GM18508 (cell line): Measurements from ENCODE around the gene IGSF23.
"Not testable (repeated sequence)": the region's sequence is repeated elsewhere in the genome, so short reads cannot be mapped to it uniquely, and the experiment has no call there.

Experiments
- ATAC-seq: cut with Tn5 transposase; IDR thresholded peaks from one replicate; pipeline ENCODE4 v1.9.1; 2021; ENCODE audit warnings: moderate number of reproducible peaks; ENCODE audit not compliant: insufficient read depth, unreplicated experiment

IGSF23 gene

DNA sequence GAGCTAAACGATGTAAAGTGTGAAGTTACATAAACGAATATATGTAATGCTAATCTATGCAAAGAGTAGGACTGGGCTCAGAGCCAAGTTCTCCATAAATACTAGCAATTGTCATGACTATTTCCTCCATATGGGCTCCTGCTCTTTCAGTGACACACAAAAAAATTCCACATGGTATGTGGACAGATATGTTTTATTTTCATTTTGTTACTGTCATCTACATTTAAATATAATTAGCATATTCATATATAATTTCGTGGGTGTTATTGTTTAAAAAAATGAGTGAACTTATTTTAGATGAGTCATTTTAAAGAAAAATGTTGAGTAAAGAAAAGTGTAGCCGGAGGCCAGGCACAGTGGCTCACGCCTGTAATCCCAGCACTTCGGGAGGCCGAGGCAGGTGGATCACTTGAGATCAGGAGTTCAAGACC lies 5.0 kb upstream of the IGSF23 start:
- no peak for ATAC-seq

DNA sequence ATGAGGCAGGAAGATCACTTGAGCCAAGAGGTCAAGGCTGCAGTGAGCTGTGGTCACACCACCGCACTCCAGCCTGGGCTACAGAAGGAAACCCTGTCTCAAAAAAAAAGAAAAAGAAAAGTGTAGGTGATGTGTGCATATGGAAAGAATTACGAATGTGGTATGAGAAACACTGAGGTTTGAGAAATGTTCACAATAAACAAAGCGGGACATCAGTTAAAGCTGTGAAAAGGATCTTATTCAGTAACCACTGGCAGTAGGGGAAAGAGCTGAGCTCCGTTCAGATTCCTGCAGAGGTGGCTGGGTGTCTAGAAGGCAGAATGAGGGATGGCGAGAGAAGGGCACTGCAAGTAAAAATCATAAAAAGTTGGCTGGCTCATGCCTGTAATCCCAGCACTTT lies 4.1 kb upstream of the IGSF23 start:
- ATAC-seq: no peak

DNA sequence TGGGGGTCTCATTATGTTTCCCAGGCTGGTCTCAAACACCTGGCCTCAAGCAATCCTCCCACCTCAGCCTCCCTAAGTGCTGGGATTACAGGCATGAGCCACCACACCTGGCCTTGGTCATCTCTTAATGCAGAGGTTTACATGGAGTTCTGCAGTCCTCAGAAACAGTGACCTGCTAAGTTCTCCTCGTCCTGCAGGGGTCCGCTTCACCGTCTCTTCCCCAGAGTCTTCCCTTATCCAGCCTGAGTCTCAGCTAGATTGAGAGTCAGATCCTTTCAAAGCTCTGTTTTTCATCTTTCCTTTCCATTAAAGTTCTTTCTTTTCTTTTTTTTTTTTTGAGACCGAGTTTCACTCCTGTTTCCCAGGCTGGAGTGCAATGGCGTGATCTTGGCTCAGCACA lies 2.9 kb upstream of the IGSF23 start:
- not testable (repeated sequence) for ATAC-seq

DNA sequence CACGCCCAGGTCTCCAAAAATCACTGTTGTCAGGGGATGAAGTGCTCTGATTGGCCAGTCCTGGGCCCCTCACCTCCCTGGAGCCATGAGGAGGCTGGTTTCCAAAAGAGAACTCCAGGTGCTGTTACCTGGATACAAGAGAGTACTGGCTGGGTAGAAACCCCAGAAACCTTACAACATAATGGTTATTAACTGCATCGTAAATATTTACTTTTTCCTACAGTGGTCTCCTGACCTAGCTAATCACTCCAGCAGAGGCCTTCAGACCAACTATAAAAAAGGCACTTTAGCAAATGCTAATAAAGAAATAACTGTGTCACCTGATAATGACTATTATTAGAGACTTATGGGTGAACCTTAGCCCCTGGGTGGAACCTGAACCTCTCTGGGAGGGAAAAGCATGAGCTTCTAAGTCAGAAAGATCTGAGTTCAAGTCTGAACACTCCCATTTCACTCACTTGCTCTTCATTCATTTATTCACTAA lies 1.5 kb upstream of the IGSF23 start:
- no peak for ATAC-seq

DNA sequence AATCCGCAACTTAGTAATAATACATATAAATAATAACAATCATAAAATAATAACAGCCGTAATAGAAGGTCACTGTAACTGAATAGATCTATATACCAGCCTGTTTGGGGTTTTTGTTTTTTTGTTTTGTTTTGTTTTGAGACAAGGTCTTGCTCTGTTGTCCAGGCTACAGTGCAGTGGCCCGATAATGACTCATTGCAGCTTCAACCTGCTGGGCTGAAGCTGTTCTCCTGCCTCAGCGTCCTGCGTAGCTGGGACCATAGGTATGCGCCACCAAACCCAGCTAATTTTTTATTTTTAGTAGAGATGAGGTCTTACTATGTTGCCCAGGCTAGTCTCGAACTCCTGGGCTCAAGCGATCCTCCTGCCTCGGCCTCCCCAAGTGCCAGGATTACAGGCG lies 950 bp downstream of the IGSF23 start:
- ATAC-seq: no peak

DNA sequence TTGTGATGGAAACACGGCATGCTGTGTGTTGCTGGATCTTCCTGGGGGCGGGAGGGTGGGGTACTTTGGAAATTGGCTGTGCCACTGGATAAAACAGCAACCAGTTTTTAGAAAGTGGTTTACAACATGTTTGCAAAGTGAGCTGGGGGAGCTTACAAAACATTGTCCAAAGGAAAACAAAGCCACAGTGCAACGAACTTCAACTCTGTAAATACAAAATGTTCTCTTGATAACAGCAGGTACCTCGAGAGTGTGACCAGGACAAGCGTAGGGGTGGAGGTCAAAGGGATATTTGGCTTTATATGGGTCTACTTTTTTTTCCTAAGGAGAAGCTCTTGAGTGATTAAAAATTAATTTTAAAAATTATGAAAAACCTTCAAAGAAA lies 2.5 kb downstream of the IGSF23 start:
- ATAC-seq: no peak

DNA sequence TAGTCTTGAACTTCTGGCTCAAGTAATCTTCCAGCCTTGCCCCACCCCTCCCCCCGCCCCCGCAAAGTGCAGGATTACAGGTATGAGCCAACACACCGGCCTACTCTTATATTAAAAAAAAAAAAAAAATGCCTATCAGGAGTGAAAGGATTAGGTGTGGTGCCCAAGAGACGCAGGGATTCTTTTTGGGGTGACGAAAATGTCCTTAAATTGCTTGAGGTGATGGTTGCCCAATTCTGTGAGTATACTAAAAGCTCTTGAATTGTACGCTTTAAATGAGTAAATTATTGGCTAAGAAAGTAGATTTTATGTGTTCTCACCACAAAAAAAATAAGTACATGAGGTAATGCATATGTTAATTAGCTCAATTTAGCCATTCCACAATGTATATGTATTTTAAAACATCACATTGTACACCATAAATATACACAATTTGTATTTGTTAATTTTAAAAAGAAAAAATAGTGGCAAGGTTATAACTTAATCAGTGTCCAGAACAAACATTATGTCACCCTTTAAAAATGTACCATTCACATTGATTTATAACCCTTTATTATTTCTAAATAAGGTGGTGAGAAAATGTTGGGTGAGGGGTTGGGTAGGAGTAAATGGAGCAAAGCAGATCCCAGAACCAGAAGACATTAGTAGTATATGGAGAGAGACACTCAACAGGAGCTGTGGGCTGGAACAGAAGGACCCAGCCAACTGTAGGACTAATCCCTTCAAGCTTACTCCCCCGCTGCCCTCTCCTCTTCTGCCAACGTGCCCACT lies 3.9 kb downstream of the IGSF23 start:
- ATAC-seq: no peak

DNA sequence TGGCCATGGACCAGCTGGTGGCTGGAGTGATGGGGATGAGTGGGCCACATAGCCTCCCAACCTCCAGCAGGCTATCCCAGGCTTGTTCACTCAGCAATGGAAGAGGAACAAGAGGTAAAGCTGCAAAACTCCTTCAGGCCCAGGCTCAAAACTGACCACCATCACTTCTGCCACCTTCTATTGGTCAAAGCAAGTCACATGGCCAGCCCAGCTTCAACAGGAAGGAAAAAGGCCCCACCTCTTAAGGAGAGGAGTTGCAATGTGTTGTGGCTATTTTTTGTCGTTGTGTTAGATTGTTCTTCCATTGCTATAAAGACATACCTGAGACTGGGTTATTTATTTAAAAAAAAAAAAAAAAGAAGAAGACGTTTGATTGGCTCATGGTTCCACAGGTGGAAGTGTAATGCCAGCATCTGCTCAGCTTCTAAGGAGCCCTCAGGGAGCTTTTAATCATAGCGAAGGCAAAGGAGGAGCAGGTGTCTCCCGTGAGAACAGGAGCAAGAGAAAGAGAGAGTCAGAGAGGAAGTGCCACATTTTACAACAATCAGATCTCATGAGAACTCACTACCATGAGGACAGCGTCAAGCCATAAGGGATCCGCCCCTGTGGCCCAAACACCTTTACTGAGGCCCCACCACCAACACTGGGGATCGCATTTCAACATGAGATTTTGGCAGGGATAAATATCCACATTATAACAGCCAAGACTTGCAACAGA lies 5.4 kb downstream of the IGSF23 start:
- no peak for ATAC-seq

DNA sequence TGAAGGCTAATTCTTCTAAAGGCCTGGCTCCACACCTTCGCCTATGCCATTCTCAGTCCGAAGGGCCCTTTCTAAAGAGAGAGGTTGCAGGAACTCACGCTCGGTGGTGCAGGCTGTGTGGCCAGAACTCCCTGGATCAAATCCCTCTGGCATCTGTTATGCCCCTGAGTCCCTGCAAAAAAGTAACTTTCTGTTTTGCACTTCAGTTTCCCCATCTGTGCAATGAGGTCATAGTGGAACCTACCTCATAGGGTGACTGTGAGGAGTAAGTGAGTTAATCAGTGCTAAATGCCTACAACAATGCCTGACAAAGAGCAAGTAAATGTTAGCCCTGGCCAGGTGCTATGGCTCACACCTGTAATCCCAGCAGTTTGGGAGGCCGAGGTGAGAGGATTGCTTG lies 7.3 kb downstream of the IGSF23 start:
- ATAC-seq: no peak

DNA sequence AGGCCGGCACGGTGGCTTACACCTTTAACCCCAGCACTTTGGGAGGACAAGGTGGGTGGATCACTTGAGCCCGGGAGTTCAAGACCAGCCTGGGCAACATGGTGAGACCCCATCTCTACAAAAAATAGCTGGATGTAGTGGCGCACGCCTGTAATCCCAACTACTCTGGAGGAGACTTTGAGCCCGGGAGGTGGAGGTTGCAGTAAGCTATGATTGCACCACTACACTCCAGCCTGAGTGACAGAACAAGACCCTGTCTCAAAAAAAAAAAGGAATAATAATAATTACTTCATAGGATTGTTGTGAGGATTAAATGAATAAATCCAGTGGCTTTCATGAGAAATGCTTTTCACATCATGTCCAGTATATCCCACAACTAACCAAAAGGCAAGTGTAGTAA lies 8.0 kb downstream of the IGSF23 start:
- no peak for ATAC-seq

DNA sequence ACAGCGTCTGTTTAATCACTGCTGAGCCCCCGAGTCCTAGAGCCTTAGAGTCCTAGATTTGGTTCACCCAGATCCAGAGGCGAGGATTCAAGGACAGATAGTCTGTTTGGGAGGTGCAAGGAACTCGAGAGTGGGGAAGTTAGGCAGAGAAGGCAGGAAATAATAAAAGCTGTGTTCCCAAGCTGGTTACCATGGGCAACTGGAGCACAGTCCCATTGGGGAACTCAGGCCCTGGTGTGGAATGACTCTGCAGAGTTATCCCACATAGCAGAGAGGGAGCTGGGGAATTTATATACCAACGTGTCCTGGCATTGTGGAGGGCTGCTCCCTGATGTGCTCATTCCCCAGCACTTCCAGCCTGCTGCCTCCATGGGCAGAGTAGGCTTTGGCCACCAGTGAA lies 9.7 kb downstream of the IGSF23 start:
- no peak for ATAC-seq

DNA sequence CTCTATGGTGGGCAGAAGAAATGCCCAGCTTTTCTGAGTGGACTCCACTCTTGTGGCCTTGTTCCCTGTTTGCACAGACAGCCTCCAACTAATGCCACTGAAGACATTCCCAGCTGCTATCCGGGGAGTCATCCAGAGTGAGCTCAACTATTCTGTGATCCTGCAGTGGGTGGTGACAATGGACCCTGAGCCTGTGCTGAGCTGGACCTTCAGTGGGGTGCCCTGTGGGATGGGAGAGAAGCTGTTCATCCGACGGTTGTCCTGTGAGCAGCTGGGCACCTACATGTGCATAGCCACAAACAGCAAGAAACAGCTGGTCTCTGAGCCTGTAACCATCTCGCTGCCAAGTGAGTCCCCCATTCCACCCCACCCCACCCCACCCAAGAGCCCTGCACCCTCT lies 10.3 kb downstream of the IGSF23 start:
- ATAC-seq: no peak

DNA sequence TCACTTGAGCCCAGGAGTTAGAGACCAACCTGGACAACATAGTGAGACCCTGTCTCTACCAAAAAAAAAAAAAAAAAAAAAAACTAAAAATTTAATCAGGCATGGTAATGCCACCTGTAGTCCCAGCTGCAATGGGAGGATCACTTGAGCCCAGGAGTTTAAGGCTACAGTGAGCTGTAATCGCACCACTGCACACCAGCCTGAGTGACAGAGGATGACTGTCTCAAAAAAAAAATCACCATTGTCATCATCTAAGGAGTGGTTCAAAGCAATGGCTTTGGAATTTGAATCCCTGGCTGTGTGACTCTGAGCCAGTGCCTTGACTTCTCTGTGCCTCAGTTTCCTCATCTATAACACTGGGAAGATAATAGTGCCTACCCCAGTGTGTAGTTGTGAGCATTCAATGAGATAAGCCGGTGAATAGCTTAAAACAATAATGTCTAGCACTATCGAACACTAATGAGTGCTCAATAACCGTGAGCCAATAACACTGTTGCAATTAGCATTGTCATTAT lies 11.5 kb downstream of the IGSF23 start:
- ATAC-seq: no peak

DNA sequence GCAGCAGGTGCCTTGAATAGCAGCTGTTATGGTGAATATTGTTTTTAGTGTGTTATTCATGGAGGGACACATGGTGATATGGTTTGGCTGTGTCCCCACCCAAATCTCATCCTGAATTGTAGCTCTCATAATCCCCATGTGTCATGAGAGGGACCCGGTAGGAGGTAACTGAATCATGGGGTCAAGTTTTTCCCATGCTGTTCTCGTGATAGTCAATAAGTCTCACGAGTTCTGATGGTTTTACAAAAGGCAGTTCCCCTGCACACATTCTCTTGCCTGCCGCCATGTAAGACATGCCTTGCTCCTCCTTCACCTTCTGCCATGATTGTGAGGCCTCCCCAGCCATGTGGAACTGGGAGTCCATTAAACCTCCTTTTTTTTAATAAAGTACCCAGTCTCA lies 12.3 kb downstream of the IGSF23 start:
- not testable (repeated sequence) for ATAC-seq

DNA sequence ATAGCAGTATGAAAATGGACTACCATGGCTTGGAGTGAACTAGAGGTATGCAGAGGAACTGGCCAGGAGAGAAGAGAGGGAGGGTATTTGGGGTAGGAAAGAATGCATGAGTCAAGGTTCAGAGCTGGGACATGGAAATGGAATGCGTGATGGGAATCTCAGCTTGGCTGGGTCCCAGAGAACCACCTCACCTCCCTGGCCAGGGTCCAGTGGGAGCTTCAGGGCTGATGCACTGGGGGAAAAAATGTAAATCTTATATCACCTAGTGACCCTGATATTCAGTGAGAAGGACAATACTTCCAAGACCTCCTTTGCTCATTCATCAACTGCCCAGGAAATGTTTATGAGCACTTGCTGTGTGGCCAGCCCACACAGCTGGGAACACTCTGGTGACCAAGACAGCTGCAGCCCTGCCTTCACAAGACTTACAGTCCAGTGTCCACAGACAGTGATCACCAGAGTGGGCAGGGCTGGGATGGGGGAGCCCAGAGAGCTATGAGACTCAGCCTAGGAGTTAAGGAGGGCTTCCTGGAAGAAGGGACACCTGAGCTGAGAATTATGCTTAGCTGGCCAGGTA lies 12.8 kb downstream of the IGSF23 start:
- no peak for ATAC-seq

DNA sequence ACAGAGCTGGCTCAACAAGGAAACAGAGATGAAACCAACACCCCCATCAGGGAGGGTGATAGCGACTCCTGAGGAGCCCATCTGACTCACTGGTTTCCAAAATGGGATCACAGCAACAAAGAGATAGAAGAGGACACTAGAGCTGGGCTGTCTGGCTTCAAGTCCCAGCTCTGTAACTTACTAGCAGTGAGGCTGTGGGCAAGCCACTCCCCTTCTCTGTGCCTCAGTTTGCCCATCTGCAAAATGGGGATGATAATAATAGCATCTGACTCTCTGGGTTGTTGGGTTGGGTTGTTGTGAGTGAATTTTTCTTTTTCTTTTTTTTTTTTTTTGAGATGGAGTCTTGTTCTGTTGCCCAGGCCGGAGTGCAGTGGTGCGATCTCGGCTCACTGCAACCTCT lies 14.3 kb downstream of the IGSF23 start:
- ATAC-seq: no peak

DNA sequence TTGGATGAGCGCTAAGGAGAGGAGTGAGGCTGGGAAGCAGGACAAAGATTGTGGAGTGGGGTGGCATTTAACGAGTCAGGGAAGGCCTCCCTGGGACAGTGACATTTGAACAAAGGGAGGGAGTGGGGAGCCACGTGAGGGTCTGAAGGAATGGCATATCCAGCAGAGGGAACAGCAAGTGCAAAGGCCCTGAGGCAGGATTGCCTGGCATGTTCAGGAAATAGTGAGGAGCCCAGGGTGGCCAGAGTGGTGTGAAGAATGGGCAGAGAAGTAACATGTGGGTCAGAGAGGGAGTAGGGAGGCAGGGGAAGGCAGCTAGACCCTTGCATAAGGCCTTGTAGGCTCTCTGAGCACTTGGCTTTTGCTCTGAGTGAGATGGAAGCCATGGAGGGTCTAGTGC lies 15.4 kb downstream of the IGSF23 start:
- no peak for ATAC-seq

DNA sequence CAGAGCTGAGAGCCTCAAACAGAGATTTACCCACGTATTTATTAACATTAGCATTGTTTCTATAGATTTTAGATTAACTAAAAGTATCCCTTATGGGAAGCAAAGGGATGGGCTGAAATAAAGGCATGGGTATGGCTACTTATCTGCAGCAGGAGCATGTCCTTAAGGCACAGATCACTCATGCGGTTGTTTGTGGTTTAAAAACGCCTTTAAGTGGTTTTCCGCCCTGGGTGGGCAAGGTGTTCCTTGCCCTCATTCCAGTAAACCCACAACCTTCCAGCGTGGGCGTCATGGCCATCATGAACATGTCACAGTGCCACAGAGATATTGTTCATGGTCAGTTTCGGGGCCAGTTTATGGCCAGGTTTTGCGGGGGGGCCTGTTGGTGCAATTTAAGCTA lies 18.2 kb downstream of the IGSF23 start:
- ATAC-seq: not testable (repeated sequence)

DNA sequence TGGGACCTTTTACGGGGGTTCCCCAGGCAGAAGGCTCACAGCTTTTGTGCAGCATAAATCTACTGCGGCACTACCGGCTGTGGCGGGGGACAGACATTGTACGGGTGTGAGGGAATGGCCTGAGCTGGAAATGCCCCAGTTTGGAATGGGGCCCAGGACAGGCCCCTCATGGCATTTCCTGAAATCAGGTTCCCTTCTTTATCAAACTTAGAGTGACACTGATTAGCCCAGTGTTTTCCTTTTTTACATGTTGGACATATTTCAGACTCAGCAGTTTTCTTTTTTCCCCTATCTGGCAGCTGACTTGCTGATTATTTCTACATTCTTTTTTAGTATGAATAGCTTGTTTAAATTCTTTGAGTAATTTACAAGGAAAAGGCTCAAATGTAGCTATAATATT lies 20.7 kb downstream of the IGSF23 start:
- ATAC-seq: not testable (repeated sequence)

DNA sequence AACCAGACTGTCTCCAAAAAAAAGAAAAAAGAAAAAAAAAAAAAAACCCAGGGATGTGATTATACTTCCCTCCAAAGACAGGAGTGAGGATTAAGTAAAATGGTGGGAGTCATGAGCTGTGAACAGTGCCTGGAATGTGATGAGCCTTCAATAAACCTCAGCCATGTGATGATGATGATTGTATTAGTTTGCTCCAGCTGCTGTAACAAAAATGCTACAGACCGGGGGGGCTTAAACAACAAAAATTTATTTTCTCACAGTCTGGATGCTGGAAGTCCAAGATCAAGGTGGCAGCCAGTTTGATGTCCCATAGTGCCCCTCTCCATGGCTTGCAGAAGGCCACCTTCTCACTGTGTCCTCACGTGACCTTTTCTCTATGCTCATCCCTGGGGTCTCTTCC lies 21.4 kb downstream of the IGSF23 start:
- no peak for ATAC-seq
